Frontal cortex (tissue), 4 donors: Measurements from ENCODE around the gene NMS. TPM values are rescaled to one million over a fixed set of nuclear protein-coding genes. Genes with fewer than 3 reads are reported as not detected.
"Not testable (repeated sequence)": the region's sequence is repeated elsewhere in the genome, so short reads cannot be mapped to it uniquely, and the experiment has no call there.

Experiments
- DNase-seq, 2 donors: peaks; one replicate each; pipeline ENCODE4 v3.0.0; 2012; ENCODE audit warnings: low spot score in 2 of 2
- FAIRE-seq: peaks from 2 replicates; lab custom pipeline; 2012; peaks lifted over from hg19 to GRCh38; lab: Jason Lieb, UNC
- total RNA-seq: library from RNA; depleted of rRNA; stranded (reverse); fragments of >200 nt; gene quantifications from one replicate; pipeline ENCODE4 v1.2.3, GENCODE V29; 2014
- donor health status: control.
- donor health status: control.
- donor health status: control.

The NMS gene
- total RNA-seq = not detected

DNA sequence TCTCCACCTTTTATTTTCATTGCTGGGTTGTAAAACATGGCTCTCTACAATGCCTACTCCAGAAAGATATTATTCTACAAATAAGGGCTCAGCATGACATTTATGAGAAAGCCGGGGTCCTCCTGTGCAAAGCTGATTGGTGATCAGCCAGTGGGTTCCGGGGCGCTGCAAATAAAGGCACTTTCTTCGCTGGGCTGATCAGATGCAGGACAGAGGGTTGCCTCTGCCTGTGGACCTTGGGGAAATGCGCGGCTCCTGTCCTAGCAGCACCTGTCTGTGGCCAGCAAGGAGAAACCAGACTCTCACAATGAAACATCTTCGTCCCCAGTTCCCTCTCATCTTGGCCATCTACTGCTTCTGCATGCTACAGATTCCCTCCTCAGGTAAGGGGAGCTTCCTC is at the start of gene NMS:
NMS (plus strand) TSS at position 301 of the 400 bp plus-strand sequence; CDS start at position 308, 7 bp downstream.
- DNase-seq = no peak
- no peak for FAIRE-seq

DNA sequence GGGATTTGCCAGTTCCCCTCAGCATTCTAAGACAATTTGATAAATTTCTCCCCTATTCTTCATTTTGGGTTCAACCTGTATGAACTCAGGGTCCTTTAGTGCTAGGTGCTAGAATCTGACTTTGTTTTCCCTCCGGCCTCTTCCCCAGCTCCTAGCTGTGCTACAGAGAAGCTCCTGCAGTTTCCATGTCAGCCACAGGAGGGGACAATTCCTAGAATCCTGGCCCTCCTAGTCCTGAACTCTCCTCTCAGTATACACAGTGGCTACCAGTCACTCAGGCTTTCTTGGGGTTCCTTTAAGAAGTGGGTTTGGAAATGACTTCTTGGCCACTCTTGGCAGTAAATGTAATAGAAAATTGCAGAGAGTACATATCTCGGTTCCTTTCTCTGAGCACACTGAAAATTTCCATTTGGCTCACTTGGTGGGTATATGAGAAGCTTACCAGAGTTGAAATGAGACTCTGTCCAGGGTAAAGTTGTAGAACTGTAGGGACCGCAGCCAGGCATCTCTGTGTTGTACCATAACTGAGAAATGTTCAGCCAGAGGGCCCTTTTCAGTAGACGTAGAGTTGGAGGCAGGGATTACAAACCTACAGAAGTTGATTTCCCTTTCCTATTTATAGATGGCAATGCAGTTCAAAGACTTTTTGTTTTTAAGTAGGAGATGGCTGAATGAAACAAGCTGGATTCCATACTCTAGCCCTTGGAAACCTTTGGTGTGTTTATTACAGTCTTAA is 47.8 kb upstream of the NMS start:
- FAIRE-seq (no peak), DNase-seq (peak in 1 of 2 donors; percentile 44)

- DNase-seq = no peak
- no peak for FAIRE-seq
Observed at GRCh38 chr2:100423631-100424030, 46.7 kb upstream of the NMS start.

- FAIRE-seq = no peak
- DNase-seq = no peak
Observed at GRCh38 chr2:100424277-100424875, 45.9 kb upstream of the NMS start.

GRCh38 chr2:100425107-100425506 is 45.2 kb upstream of the NMS start:
- DNase-seq (no peak), FAIRE-seq (no peak)

DNA sequence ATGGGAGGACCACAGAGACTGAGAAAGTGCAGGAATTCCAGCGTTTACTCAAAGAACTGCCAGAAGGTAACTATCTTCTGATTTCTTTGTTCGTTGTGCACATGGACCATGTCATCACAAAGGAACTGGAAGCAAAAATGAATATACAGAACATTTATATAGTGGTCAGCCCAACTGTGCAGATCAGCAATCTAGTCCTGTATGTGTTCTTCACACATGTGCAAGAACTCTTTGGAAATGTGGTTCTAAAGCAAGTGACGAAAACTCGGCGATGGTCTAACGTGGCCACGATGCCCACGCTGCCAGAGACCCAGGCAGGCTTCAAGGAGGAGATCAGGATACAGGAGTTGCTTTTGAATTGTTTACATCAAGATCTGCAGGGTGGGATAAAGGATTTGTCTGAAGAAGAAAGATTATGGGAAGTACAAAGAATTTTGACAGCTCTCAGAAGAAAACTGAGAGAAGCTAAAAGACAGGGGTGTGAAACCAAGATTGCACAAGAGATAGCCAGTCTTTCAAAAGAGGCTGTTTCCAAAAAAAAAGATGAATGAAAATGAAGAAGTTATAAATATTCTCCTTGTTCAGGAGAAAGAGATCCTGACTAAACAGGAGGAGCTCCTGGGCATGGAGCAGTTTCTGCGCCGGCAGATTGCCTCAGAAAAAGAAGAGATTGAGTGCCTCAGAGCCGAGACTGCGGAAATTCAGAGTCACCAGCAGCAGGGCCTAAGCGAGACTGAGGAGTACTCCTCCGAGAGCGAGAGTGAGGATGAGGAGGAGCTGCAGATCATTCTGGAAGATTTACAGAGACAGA is 44.5 kb upstream of the NMS start:
- DNase-seq (no peak), FAIRE-seq (no peak)

DNA sequence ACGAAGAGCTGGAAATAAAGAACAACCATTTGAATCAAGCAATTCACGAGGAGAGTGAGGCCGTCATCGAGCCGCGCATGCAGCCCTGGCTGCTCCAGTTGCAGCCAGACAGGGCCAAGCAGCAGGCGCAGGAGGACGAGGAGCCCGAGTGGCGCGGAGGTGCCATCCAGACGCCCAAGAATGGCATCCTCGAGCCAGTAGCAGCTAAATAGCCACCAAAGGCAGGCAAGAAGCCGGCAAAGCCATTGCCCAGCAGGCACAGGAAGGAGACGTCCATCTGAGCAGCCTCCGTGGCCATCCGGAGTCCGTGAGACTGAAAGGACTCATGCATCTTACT is 43.9 kb upstream of the NMS start:
- FAIRE-seq = no peak

DNA sequence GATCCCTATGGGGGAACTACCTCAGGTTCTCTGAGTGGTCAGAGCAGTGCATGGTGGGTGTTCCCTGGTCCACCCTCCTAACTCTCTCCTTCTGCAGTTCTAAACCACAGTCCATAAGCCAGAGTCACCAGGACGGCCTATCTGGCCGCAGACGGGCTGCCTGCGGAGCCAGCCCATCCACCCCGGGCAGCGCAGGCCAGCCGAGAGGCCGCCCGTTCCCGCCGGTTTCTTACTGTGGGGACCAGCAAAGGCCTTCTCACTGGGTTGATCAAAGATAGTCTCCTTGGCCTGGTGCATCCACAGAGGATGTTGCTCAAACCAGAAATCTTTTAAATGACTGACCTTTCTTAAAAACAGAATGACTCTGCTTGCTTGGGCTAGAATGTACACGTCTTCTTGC is 43.2 kb upstream of the NMS start:
- FAIRE-seq = no peak
- no peak for DNase-seq

More for the DNA sequence above, 43.9 kb upstream of the NMS start:
- DNase-seq = no peak

DNA sequence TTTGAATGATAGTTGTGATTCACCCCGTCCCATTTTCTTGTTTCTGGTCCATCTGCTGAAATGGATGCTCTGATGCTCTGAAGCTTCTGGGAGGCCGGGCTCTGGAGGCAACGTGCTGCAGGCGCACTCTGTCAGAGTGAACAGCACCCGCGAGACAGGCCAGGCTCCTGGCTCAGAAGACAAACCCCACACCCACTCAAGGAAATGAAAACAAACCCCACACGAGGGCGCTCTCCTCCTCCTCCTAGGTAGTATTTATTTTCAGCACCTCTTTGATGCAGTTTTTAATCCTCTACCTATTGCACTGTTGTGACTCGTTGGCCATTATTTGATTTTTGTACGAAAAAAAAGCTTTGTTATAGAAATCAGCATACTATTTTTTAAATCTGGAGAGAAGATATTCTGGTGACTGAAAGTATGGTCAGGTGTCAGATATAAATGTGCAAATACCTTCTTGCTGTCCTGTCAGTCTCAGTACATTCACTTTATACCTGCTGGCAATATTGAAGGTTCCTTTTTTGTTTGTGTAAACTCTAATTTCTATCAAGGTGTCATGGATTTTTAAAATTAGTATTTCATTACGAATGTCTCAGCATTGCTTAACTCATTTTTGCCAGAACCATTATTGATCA is 42.5 kb upstream of the NMS start:
- no peak for DNase-seq
- FAIRE-seq = no peak

DNA sequence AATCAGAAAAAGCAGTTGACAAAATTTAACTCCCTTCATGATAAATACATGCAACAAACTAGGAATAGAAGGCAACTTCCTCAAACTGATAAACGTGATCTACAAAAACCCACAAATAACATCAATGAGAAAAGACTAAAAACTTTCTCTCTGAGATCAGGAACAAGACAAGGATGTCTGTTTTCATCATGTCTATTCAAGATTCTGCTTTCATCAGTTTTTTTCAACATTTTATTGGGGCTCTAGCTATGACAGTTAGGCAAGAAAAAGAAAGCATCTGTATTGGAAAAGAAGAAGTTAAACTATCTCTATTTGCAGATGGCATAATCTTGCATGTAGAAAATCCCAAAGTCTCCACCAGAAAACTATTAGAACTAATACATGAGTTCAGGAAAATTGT is 40.6 kb upstream of the NMS start:
- no peak for FAIRE-seq

DNA sequence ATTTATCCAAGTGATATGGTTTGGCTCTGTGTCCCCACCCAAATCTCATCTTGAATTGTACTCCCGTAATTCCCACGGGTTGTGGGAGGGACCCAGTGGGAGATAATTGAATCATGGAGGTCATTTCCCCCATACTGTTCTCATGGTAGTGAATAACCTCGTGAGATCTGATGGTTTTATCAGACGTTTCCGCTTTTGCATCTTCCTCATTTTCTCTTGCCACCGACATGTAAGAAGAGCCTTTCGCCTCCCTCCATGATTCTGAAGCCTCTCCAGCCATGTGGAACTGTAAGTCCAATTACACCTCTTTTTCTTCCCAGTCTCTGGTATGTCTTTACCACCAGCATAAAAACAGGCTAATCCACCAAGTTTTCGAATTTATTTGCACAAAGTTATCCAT is 32.5 kb upstream of the NMS start:
- DNase-seq (no peak), FAIRE-seq (no peak)

More for the DNA sequence above, 40.6 kb upstream of the NMS start:
- no peak for DNase-seq

- DNase-seq = no peak
- no peak for FAIRE-seq
Observed at GRCh38 chr2:100446696-100447095, 23.6 kb upstream of the NMS start.

GRCh38 chr2:100451092-100451491 is 19.2 kb upstream of the NMS start:
- FAIRE-seq (no peak), DNase-seq (no peak)

DNA sequence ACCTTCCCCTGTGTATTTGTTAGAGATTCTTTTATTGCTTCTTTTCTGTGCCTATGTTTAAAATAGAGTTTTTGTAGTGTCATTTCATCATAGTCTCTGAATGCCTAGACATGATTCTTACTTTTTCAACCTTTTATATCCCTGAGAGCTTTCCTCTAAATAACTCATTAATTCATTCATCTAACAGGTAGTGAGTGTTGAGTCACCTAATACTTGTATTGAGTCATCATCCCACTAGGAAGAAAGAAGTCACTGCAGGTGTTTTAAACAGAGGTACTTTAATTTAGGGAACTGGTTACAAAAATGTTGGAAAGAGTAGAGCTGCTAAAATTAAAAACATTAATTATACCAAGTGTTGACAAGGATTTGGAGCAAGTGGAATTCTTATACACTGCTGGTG is 18.5 kb upstream of the NMS start:
- DNase-seq (no peak), FAIRE-seq (no peak)

DNA sequence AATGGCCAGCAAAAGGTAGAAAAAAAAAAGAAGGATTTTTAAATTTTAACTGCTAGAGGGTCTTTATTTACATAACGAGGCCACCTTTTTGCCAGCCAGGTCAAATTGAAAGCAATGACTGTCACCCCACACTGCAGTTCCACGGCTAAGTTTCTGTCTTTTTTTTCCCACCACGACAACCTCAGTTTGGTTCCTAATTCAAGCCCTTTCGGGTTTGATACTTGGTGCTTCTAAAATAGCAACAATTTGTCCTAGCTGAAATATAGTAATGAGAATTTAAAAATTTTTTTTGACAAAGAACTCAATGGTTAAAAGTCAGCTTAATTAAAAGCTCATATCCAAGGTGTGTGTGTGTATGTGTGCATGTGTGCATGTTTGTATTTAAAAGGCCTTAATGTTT is 16.4 kb upstream of the NMS start:
- no peak for FAIRE-seq
- no peak for DNase-seq

- not testable (repeated sequence) for FAIRE-seq, DNase-seq
Observed at GRCh38 chr2:100456357-100456756, 13.9 kb upstream of the NMS start.

DNA sequence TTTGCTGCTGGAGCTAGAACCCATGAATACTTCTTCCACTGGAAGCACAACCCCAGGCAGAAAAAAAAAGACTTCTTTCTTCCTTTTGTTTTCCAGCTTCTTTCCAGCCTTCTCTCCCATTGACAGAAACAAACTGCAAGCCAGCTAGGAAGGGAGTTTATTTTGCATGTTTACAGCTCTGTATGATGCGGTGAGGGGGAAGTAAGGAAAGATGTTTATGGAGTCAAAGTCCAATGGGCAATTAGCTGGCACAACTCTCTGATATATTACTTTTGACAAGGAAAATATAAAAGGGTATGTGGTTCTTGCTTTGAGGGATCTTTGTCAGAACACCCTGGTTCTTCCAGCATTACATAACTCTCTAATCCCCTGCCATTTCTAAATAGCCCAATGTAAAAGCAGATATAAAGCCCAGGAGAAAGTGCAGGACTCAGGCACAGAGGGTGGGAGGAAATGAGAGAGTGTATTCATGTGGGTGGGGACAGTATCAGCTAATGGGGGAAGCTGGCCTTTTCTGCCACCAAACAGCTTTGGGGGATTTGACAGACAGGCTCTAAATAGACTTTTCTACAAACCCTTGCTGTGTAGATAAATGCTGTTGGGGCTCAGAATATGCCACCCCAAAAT is 9.3 kb upstream of the NMS start:
- FAIRE-seq = no peak
- DNase-seq = no peak

DNA sequence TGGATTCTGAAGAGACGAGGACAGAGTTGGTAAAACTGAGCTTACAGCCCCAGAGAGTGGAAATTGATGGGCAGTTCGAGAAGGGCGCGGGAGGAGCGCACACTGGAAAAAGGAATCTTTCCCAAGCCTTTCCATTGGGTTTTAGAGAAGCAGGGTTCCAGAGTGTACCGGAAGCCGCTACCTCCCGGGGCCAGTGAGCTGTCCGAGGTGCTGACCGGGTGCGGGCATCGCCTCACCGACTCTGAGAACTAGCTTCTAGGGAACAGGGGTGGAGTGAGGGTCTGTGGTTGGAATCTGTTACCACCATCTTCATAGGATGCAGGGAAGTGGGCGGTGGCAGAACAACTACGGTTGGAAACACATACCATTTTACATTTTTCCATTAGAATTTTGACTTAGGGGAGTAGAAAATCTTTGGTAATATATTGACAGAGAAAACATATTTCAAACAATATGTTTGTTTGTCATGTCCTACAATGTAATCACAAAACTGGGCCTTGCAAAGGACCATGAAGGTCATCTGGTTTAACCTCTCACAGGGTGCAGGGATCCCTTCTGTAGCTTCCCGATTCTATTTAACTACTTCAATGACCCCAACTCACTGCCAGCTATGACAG is 724 bp downstream of the NMS start:
- DNase-seq (no peak), FAIRE-seq (no peak)

GRCh38 chr2:100476606-100477005 is 6.3 kb downstream of the NMS start:
- no peak for DNase-seq

GRCh38 chr2:100482741-100483140 is 12.5 kb downstream of the NMS start:
- FAIRE-seq (no peak), DNase-seq (no peak)

More at GRCh38 chr2:100476606-100477005, 6.3 kb downstream of the NMS start:
- no peak for FAIRE-seq
